HG03103 (cell line): ENCODE measurements around the gene ZNF664.

Source experiments
- ATAC-seq: cut with Tn5 transposase; IDR thresholded peaks from one replicate; pipeline ENCODE4 v1.9.1; 2021; ENCODE audit warnings: low read depth; ENCODE audit not compliant: unreplicated experiment

Gene ZNF664

DNA sequence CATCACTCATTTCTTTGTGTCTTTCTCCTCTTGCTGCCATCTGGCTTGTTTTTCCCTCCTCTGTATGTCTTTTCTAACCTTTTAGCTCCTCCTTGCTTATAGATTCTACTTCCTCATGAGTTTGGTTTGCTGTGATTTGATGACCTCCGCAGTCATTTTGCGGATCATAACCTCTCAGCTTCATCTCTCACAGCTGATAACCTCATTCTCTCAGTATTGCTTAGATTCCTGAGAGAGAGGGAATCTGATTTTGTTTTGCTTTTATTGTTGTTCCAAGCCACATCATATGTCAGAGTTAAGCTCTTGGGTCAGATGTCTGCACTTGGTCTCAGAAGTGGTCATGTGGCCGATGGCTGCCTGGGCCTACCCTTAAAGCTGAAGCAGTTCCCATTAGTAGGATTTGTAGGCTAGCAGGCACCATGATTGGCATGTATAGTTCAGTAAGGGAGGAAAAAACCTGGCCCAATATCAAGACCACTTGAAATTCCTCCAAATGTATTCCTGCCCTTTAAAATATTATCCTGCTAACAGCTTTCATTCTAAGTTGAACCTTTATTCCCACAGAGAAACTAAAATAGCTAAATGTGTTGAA is 13.5 kb downstream of the ZNF664 start:
- ATAC-seq = no peak

DNA sequence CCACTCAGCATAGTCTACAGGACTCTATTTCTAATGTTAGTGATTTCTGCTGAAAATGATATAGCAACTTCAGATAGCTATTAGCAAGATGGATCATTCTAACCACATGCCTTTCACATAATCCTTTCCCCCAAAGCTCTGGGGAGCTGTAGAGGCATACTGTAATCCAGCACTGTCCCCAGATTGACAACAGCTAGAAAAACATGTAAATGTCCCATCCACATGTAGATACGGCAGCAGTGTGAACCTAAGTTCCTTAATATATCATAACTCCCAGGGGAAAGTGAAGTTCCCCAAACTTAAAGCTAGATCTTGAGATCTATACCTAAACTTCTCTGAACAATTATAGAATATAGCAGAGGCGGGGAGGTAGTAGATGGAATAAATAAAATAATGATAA is 14.0 kb downstream of the ZNF664 start:
- ATAC-seq = no peak

DNA sequence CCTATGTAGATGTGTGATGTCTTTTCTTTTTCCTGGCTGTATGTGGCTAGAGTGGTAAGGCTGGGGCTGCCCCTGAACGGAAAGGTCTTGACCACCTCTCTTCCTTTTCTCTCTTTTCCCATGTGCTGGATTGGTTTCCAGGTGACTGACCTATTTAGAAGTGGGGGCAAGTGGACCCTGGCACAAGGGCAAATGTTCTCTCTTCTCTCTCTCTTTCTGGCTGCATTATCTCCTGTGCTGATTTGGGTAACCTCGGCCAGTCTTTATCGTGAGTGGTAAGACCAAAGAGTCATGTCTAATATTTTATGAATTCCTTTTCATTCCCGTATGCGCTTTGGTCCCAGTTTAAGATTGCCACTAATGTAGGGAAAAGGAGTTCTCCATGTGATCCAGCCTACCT is 16.2 kb downstream of the ZNF664 start:
- no peak for ATAC-seq

DNA sequence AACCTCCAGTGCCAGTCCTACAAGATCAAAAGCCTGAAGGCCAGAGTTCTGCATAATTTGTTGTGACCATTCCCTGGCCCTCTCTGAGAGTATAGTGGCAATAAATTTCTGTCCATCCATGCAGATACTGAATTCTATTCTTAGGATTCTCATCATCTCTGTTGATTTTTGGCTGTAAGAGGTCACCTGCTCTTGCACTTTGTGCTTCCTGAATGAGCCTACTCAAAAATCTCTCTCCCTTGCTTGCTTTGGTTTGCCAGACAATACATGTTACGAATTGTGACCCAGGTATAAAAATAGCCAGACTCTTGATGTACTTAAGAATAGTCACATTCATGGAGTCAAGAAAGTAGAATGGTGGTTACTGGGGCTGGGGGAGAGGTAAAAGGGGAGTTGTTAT is 16.7 kb downstream of the ZNF664 start:
- no peak for ATAC-seq

DNA sequence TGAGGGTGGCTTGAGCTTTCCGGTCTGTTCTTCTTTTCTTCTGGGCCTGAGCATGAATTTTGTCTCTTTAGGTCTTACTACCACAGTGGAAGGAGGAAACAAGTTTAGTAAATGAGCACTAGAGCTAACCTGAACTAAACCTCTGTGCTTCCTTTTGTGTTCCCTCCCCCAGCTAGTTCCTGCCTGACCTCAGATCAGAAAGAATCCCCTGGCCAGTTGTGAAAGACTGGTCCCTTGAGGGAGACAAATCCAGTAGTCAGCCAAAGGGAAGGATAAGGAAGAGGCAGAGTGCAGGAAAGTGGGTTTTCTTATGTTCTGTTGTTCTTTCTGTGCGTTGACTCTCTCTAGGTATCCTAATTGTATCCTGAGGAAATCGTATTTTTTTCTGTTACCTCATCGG is 17.5 kb downstream of the ZNF664 start:
- ATAC-seq = no peak

DNA sequence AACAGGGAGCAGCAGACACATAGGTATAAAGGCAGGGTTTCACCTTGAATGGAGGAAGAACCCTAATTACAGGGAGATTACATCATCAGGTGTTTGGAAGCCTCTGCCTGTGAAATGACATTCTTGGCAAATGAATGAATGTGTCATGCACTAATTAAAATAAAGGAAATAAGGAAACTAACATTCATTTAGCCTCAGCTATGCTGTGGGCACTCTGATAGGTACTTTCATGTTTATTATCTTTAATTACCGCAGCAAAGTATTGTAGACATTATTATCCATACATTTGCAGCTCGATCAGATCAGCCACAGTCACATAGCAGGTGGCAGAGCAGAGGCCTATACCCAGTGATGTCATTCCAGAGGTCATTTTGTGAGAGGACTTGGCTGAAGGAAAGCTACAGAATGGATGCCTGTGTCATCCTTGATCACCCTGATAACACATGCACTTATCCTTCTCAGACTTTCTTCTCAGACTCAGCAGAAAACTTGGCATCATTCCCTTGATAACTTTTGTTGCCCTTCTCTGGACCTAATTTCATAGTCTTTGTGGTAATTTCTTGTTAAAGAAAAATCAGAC is 18.4 kb downstream of the ZNF664 start:
- ATAC-seq = no peak

DNA sequence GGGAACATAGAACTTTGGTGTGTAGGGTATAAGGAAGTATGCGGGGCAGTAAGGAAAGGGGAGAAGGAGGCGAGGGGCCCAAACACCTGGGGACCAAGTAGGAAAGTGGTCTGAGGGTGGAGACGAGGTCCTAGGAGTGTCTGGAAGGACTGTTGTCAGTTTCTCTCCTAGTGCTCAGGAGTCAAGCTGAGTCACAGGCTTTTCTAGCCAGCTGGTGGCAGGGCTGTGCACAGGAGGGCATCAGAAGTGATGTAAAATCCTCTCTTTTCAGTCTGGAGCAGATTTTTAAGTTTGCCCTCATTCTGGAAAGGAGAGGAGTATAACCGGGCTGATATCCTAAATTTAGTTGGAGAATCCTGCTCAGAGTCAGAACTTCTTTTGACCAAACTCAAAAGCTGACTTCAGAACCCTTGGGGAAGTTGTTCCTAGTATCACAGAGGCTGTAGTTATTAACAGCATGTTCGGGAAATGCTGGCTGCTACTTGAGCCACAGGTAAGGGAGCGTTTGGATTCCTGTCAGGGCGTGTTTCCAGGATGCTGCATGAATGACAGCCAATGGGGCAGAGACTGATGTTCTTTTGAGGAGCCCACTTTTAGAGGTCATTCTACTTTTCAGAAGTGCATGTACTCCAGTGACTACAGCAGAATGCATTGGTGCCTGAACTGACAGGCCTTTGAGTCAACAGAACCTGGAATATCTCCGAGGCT is 19.3 kb downstream of the ZNF664 start:
- ATAC-seq = no peak

DNA sequence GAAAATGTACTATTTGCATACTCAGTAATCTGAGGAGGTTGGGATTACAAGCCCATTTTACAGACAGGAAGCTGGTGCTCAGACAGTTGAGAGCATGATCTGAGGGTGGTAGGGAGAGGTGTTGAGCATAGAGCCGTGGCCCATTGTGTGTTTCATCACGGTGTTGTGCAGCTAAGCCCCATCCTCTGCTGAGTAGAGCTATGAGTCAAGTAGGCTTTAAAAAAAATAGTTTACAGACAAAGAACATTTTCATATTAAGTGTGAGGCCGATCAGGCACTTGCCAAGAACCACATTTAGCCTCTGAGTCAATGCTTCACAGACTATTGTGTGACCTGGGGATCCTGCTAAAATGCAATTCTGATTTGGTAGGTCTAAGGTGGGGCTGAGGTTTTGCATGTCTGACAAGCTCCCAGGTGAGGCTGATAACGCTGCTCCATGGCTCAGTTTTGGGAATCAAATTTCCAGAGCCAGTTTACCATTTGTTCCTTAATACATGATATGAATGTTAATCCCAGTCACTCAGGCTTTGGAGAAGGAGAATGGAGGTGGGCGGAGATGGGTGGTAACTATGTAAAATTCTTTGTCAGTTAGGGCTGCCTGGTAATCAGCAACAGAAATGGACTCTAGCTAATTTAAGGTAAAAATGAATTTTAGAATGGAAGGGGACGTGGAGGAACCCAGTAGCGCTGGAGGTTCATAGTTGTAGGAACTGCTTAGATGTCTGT is 22.2 kb downstream of the ZNF664 start:
- ATAC-seq = no peak

DNA sequence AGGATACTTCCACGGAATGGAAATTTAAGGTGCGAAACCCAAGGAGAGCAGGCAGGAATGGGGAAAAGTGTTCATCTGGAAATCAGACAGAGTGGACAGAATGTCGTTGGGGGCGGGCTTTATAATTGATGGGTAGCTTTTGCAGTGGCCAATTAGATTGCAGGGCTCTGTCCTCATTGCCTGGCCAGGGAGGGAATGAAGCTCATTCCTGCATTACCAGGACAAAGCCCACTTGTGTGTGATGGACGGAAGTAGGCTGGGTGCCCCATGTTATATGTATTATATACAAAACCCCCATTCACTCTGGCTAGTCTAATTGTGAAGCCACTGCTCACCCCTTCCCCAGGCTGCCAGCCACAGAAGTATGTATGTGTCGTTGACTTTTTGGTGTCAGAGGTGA is 23.6 kb downstream of the ZNF664 start:
- ATAC-seq = no peak

DNA sequence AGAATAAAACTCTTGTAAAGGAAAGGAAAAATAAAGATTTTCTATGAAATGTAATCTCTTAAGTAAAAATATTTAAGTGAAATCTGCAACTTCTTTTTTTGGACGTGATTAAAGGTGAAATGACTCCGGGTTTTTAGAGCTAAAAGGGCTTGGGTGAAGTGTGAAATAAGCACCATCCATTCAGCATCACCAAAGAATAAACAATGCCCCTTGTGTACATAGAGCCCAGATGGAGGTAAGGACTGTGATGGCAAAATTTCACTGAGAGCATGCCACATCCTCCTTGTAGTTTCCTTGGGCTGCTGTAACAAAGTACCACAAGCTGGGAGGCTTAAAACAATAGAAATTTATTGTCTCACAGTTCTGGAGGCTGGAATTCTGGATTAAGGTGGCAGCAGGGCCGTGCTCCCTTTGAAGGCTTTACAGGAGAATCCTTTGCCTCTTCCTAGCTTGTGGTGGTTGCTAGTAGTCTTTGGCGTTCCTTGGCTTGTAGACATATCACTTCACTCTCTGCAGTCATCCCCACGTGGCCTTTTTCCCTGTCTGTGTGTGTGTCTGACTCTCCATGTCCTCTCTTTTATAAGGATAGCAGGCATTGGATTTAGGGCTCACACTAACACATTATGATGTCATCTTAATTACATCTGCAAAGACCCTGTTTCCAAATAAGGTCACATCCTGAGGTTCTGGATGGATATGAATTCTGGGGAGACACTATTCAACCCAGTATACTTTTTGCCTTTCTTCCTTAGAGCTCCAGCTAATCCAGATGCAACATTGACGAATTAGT is 24.2 kb downstream of the ZNF664 start:
- no peak for ATAC-seq

DNA sequence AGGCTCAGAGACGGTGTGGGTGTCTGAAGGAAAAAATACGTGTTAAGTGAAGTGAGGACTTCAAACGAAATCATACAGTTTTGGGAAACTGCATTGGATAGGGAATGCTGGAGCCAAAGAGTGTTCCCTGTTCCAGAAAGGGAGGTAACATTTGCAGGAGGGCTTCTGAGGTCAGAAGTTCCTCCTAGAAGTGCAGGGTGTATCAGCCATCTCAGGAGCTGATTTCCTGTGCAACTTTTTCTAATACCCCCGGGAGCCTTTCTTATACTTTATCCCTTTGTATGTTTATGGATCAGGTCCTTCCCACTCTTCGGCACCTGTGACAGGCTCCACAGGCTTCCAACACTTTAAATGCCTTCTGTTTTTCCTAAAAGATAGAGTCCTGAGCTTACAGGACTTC is 24.9 kb downstream of the ZNF664 start:
- ATAC-seq = no peak

DNA sequence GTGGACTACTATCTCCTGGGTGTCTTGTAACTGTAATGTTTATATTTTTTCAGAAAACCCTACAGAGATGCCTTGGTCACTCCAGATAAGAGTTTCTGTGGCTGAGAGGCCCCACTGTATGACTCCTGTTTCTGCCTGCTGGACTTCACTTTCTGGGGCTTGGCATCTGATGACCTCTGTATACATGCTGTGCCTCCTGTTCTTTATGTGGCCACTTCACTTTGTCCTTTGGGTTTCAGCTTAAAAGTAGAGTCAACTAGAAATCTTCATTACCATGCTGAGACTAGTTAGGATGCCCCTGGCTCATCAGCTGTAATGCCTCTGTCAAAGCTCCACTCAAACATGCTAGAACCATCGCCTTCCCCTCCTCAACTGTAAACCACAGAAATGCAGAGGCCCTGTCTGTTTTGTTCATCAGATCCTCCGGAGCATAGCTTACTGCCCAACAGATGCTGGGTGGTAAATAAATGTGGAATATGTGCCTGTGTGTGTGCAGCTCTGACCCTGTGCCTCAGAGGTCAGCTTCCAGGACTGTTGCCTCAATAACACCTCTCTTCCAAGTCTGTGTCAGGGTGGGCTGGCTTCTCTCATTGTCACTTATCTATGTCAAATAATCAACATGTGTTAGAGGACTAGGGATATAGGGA is 25.5 kb downstream of the ZNF664 start:
- no peak for ATAC-seq

DNA sequence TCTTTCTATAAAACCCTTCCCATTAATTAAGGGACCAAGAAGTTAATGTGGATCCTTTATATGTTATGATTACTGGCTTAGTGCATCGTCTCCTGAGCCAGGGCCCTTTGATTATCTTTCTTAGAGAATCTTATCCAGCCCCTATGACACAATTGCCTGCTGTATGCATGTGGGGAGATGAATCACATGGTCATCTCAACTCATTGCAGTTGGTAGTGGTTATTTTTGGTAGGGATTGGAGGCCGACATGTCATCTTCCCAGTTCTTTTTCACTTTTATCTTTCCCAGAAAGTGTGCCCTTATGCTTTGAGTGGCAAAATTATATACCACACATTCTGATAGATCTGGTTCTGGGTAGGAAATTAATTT is 26.0 kb downstream of the ZNF664 start:
- ATAC-seq = no peak

DNA sequence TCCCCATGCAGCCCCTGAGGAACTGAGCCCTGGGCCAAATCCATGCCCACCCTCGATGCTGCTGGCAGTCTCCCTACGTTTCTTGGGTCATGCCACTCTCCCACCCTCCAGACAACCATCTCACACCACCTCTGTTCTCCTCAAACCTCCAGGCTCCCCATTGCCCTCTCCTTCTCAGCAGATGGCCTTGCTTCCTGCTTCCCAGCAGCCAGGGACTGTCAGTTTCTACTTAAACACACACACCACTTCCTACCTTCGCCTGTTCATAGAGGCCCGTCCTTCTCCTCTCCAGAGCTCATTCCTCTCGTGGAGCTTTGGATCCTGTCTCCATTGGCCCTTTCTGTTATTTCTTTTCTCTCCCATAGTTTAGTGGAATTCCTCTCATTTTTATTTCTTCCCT is 27.1 kb downstream of the ZNF664 start:
- no peak for ATAC-seq

DNA sequence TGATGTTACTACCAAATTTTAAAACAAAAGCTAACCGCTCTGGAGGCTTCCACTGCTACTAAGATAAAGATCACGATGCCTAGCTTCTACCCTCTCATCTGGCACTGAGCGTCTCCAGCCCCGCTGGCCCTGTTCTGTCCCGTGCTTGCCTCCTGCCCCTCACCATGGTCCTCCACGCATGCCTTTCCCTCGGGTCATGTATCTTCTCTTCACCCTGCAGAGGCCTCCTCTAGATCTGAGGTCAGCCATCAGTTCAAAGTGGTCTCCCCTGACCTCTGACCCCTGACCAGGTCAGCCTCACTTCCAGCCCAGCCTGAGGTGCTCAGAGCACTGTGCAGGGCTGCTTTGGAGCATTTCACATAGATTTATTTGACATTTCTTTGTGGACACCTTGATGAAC is 28.3 kb downstream of the ZNF664 start:
- ATAC-seq = no peak

DNA sequence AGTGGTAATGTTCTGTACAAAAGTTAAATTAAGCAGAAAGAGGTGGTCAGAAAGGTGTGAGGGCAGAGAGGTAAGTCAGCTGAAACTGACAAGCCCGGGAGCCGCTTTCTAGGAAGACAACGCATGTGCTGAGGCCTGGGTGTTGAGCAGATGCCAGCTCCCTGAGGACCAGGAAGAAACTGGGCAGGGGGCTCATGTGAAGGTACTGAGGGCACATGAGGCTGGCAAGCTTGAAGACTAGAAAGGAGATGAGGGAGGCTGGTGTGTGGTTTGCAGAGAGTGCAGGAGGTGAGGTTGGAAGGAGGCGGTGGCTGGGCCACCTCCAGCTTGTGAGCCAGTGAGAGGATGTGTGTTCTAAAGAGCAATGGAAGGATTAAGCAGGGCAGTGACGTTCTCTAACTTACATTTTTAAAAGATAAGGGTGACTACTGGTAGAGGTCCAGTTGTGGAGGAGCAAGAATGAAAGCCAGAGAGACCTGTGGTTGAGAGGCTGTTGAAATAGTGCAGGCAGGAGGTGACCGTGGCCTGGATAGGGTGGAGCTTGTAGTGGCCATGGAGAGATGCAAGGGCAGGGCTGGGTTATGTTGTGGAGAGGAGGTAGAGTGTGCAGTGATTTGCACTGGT is 29.1 kb downstream of the ZNF664 start:
- ATAC-seq = no peak

DNA sequence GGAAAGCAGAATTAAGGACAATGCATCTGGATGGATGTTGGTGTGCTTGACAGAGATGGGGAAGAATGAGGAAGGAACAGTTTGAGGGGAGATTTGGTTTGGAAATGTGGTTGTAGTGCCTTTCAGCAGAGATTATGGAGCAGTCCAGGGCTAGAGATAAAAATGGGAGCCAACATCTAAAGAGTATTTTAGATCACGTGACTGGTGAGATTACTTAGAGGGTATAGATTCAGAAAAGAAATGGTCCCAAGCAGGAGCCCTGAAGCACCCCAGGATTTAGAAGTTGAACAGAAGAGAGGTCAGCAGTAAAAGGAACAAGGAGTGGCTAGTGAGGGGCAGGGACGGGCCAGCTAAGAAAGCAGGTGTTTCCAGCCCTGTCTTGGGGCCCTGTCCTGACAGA is 29.6 kb downstream of the ZNF664 start:
- ATAC-seq = no peak

DNA sequence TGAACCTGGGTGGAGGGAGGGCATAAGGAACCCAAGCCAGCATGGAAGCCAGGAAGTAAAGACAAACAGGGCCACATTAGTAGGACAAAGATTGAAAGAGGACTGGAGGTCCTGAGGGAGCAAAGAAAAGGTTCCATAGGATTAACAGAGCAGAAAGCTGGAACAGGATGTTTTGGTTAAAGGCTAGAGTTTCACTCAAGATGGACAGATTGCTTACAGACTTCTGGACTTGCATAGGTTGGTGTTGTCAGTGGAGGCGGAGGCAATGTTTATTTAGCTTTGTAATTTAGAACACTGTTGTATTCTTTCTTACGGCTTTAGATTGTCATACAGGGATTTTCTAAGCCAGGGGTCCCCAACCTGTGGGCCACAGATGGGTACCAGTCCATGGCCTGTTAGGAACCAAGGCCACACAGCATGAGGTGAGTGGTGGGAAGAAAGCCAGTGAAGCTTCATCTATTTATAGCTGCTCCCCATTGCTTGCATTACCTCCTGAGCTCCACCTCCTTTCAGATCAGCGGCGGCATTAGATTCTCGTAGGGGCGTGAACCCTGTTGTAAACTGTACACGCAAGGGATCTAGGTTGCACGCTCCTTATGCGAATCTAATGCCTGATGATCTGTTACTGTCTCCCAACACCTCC is 31.3 kb downstream of the ZNF664 start:
- ATAC-seq = no peak

DNA sequence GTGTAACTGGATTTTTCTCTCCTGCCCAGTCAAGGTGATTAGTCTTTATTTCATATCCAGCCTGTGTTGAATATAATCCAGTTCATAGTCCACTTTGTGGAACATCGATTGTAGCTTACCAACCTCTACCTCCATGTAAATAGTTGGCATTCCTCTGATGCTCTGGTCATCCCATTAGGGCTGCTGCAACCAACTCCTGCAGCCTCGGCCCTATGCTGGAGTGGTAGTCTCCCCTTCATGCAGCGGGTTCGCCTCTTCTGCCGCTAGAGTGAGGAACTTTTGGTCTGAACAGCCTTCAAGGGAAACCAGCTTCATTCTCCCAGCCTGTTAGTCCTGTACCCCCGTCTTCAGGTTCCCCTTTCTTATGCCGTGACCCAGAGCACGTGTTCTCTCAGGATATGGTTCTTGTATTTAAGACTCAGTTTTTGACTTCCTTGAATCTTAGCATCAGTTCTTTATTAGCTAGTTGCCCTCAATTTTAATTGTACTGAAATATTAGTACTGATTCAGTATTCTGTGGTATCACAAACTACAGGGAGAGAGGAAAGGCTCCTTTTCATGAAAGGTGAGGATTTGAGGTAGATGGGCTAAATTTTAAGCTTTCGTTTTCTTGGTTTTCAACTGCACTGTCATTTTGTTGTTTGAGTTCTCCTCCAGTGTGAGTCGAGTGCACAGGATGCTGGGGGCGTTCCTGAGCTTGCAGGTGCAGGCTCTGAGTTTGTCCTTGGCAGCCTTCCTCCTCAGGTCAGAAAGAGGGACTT is 33.2 kb downstream of the ZNF664 start:
- ATAC-seq = no peak
